ENCODE results near the gene MOB1A.

MOB1A gene

GRCh38 chr2:74205596-74205995 is 26.9 kb upstream of the MOB1A start:
- Mint-ChIP-seq H3K4me1 (ENCODE audit: low read depth) (peaks cover 75% of the 10 kb centered on the region), H3K4me3 (peak overlapping the region; percentile 71), H3K9me3 (no peaks in the 10 kb centered on the region), H3K36me3 (ENCODE audit: low read depth) (peaks cover 99% of the 10 kb centered on the region), H3K27ac (peak overlapping the region; percentile 97), H3K27me3 (no peaks in the 10 kb centered on the region)
- DNase-seq: no peak

- Mint-ChIP-seq H3K4me3 (peak overlapping the region; percentile 71), H3K36me3 (ENCODE audit: low read depth) (peaks cover 99% of the 10 kb centered on the region), H3K27ac (peak overlapping the region; percentile 97), H3K9me3 (no peaks in the 10 kb centered on the region), H3K4me1 (ENCODE audit: low read depth) (peaks cover 79% of the 10 kb centered on the region), H3K27me3 (no peaks in the 10 kb centered on the region)
- no peak for DNase-seq
These were observed 26.4 kb upstream of the MOB1A start for GRCh38 chr2:74205113-74205512.

- Mint-ChIP-seq H3K4me1 (ENCODE audit: low read depth) (peaks cover 77% of the 10 kb centered on the region), H3K36me3 (ENCODE audit: low read depth) (peaks cover 99% of the 10 kb centered on the region), H3K4me3 (peak overlapping the region; percentile 71), H3K27me3 (no peaks in the 10 kb centered on the region), H3K27ac (peak overlapping the region; percentile 97), H3K9me3 (no peaks in the 10 kb centered on the region)
- no peak for DNase-seq
These were observed 25.8 kb upstream of the MOB1A start for GRCh38 chr2:74204436-74204835.

- H3K36me3 Mint-ChIP-seq (ENCODE audit: low read depth): peaks cover 79% of the 10 kb centered on the region
- no peaks in the 10 kb centered on the region for H3K27me3 Mint-ChIP-seq
- peak overlapping the region; percentile 90 for H3K4me3 Mint-ChIP-seq
- peaks cover 74% of the 10 kb centered on the region for H3K4me1 Mint-ChIP-seq (ENCODE audit: low read depth)
- no peak for DNase-seq
- H3K27ac Mint-ChIP-seq: peak overlapping the region; percentile 99
- H3K9me3 Mint-ChIP-seq: peaks cover 4% of the 10 kb centered on the region
These were observed 22.9 kb upstream of the MOB1A start for GRCh38 chr2:74201596-74201995.

- H3K4me1 Mint-ChIP-seq (ENCODE audit: low read depth): peaks cover 70% of the 10 kb centered on the region
- H3K27ac Mint-ChIP-seq: peak overlapping the region; percentile 99
- H3K36me3 Mint-ChIP-seq (ENCODE audit: low read depth): peaks cover 75% of the 10 kb centered on the region
- peaks cover 4% of the 10 kb centered on the region for H3K9me3 Mint-ChIP-seq
- H3K4me3 Mint-ChIP-seq: peak overlapping the region; percentile 90
- no peaks in the 10 kb centered on the region for H3K27me3 Mint-ChIP-seq
- no peak for DNase-seq
These were observed 22.5 kb upstream of the MOB1A start for GRCh38 chr2:74201196-74201595.

- DNase-seq: peak; percentile 44
- Mint-ChIP-seq H3K36me3 (ENCODE audit: low read depth) (peaks cover 62% of the 10 kb centered on the region), H3K9me3 (peaks cover 4% of the 10 kb centered on the region), H3K27ac (peak overlapping the region; percentile 99), H3K27me3 (no peaks in the 10 kb centered on the region), H3K4me3 (peak overlapping the region; percentile 90), H3K4me1 (ENCODE audit: low read depth) (peaks cover 57% of the 10 kb centered on the region)
These were observed 21.2 kb upstream of the MOB1A start for GRCh38 chr2:74199871-74200305.

GRCh38 chr2:74199275-74199701 is 20.6 kb upstream of the MOB1A start:
- Mint-ChIP-seq H3K4me1 (ENCODE audit: low read depth) (peaks cover 51% of the 10 kb centered on the region), H3K4me3 (peak overlapping the region; percentile 90), H3K27me3 (no peaks in the 10 kb centered on the region), H3K27ac (peak overlapping the region; percentile 99), H3K9me3 (peaks cover 4% of the 10 kb centered on the region), H3K36me3 (ENCODE audit: low read depth) (peaks cover 56% of the 10 kb centered on the region)
- no peak for DNase-seq

GRCh38 chr2:74198461-74199274 is 20.0 kb upstream of the MOB1A start, which contains the start of gene MTHFD2:
MTHFD2 (plus strand) TSS chr2:74198615; CDS start chr2:74198642, 27 bp downstream.
- Mint-ChIP-seq H3K27ac (peak within 1 kb of the TSS; percentile 99), H3K9me3 (peaks cover 4% of the 10 kb centered on the region), H3K36me3 (ENCODE audit: low read depth) (peaks cover 50% of the 10 kb centered on the region), H3K27me3 (no peaks in the 10 kb centered on the region), H3K4me3 (peak within 1 kb of the TSS; percentile 90), H3K4me1 (ENCODE audit: low read depth) (peaks cover 45% of the 10 kb centered on the region)
- peak; percentile 94 for DNase-seq

- Mint-ChIP-seq H3K9me3 (peaks cover 4% of the 10 kb centered on the region), H3K4me1 (ENCODE audit: low read depth) (peaks cover 40% of the 10 kb centered on the region), H3K27me3 (no peaks in the 10 kb centered on the region), H3K36me3 (ENCODE audit: low read depth) (peaks cover 43% of the 10 kb centered on the region), H3K27ac (peak overlapping the region; percentile 99), H3K4me3 (peak overlapping the region; percentile 90)
- no peak for DNase-seq
These were observed 19.4 kb upstream of the MOB1A start for GRCh38 chr2:74198023-74198460.

- H3K4me3 Mint-ChIP-seq: no peak overlapping the region
- DNase-seq: no peak
- H3K9me3 Mint-ChIP-seq: peaks cover 4% of the 10 kb centered on the region
- no peaks in the 10 kb centered on the region for H3K27me3 Mint-ChIP-seq
- peak overlapping the region; percentile 67 for H3K27ac Mint-ChIP-seq
- peaks cover 34% of the 10 kb centered on the region for H3K36me3 Mint-ChIP-seq (ENCODE audit: low read depth)
- peaks cover 32% of the 10 kb centered on the region for H3K4me1 Mint-ChIP-seq (ENCODE audit: low read depth)
These were observed 18.4 kb upstream of the MOB1A start for GRCh38 chr2:74197049-74197448.

GRCh38 chr2:74194799-74195198 is 16.1 kb upstream of the MOB1A start:
- H3K36me3 Mint-ChIP-seq (ENCODE audit: low read depth): peaks cover 12% of the 10 kb centered on the region
- H3K4me3 Mint-ChIP-seq: no peak overlapping the region
- no peak overlapping the region for H3K27ac Mint-ChIP-seq
- H3K9me3 Mint-ChIP-seq: peaks cover 4% of the 10 kb centered on the region
- H3K4me1 Mint-ChIP-seq (ENCODE audit: low read depth): peaks cover 14% of the 10 kb centered on the region
- H3K27me3 Mint-ChIP-seq: no peaks in the 10 kb centered on the region
- no peak for DNase-seq

- Mint-ChIP-seq H3K4me3 (no peak overlapping the region), H3K4me1 (ENCODE audit: low read depth) (no peaks in the 10 kb centered on the region), H3K27ac (no peak overlapping the region), H3K9me3 (no peaks in the 10 kb centered on the region), H3K36me3 (ENCODE audit: low read depth) (no peaks in the 10 kb centered on the region), H3K27me3 (no peaks in the 10 kb centered on the region)
- no peak for DNase-seq
These were observed 13.1 kb upstream of the MOB1A start for GRCh38 chr2:74191596-74192380.

- Mint-ChIP-seq H3K9me3 (no peaks in the 10 kb centered on the region), H3K27ac (no peak overlapping the region), H3K4me1 (ENCODE audit: low read depth) (peaks cover 13% of the 10 kb centered on the region), H3K36me3 (ENCODE audit: low read depth) (no peaks in the 10 kb centered on the region), H3K4me3 (no peak overlapping the region), H3K27me3 (no peaks in the 10 kb centered on the region)
- DNase-seq: no peak
These were observed 10.0 kb upstream of the MOB1A start for GRCh38 chr2:74188696-74189095.

- Mint-ChIP-seq H3K27me3 (no peaks in the 10 kb centered on the region), H3K9me3 (no peaks in the 10 kb centered on the region), H3K4me3 (no peak overlapping the region)
These were observed 9.4 kb upstream of the MOB1A start for GRCh38 chr2:74188018-74188601.

More at GRCh38 chr2:74188018-74188601, 9.4 kb upstream of the MOB1A start:
- DNase-seq: no peak
- Mint-ChIP-seq H3K4me1 (ENCODE audit: low read depth) (peaks cover 13% of the 10 kb centered on the region), H3K36me3 (ENCODE audit: low read depth) (no peaks in the 10 kb centered on the region), H3K27ac (no peak overlapping the region)
